Left renal cortex interstitium (tissue), 4 donors: ENCODE results near the gene STPG1. TPM values are rescaled to one million over a fixed set of nuclear protein-coding genes. Genes with fewer than 3 reads are reported as not detected.

Experiments used
- DNase-seq, 4 donors: peaks; one replicate each; pipeline ENCODE4 v3.0.0-alpha.2; 2013; ENCODE audit warnings: low read depth in 4 of 4, low spot score in 2 of 4, missing footprints in 1 of 4
- polyA plus RNA-seq, 4 donors: library from polyadenylated mRNA; unstranded; fragments of 120-200 nt; gene quantifications; one replicate each; pipeline ENCODE4 v1.2.1, GENCODE V29; 2013; ENCODE audit not compliant: insufficient read length in 4 of 4

The STPG1 gene
- polyA plus RNA-seq, 4 donors = 10.7 to 13.7 (median 12.0) TPM

- DNase-seq = no peak
Observed at GRCh38 chr1:24374891-24375786, 38.4 kb downstream of the STPG1 start.

- DNase-seq = no peak
Observed at GRCh38 chr1:24373710-24374109, 39.9 kb downstream of the STPG1 start.

GRCh38 chr1:24373044-24373443 lies 40.5 kb downstream of the STPG1 start:
- no peak for DNase-seq

- DNase-seq = no peak
Observed at GRCh38 chr1:24369801-24370200, 43.8 kb downstream of the STPG1 start.

- DNase-seq = no peak
Observed at GRCh38 chr1:24369199-24369598, 44.4 kb downstream of the STPG1 start.

GRCh38 chr1:24366707-24367106 lies 46.9 kb downstream of the STPG1 start:
- no peak for DNase-seq

GRCh38 chr1:24364975-24365678 lies 48.5 kb downstream of the STPG1 start:
- no peak for DNase-seq

- DNase-seq = no peak
Observed at GRCh38 chr1:24364605-24364974, 49.0 kb downstream of the STPG1 start.

- no peak for DNase-seq
Observed at GRCh38 chr1:24363994-24364393, 49.6 kb downstream of the STPG1 start.

GRCh38 chr1:24362982-24363614 lies 50.5 kb downstream of the STPG1 start:
- no peak for DNase-seq

- no peak for DNase-seq
Observed at GRCh38 chr1:24362396-24362795, 51.2 kb downstream of the STPG1 start.

GRCh38 chr1:24361811-24362210 lies 51.8 kb downstream of the STPG1 start:
- no peak for DNase-seq

GRCh38 chr1:24360681-24361080 lies 52.9 kb downstream of the STPG1 start:
- DNase-seq = no peak

- no peak for DNase-seq
Observed at GRCh38 chr1:24357038-24357437, 56.5 kb downstream of the STPG1 start.

- no peak for DNase-seq
Observed at GRCh38 chr1:24355466-24355865, 58.1 kb downstream of the STPG1 start.

- DNase-seq = no peak
Observed at GRCh38 chr1:24353292-24353891, 60.2 kb downstream of the STPG1 start.

GRCh38 chr1:24351918-24352627 lies 61.5 kb downstream of the STPG1 start:
- DNase-seq = no peak

GRCh38 chr1:24351247-24351646 lies 62.3 kb downstream of the STPG1 start:
- no peak for DNase-seq

GRCh38 chr1:24349891-24350290 lies 63.7 kb downstream of the STPG1 start:
- DNase-seq = no peak

GRCh38 chr1:24348196-24348595 lies 65.4 kb downstream of the STPG1 start:
- DNase-seq = no peak
